ENCODE measurements around the gene CFAP99. TPM values are rescaled to one million over a fixed set of nuclear protein-coding genes. Genes with fewer than 3 reads are reported as not detected.
A peak's percentile ranks its signal among the peaks of the same experiment; 100 is the strongest.

The CFAP99 gene
- total RNA-seq, 2 donors from 2014 or later, result not detected

DNA sequence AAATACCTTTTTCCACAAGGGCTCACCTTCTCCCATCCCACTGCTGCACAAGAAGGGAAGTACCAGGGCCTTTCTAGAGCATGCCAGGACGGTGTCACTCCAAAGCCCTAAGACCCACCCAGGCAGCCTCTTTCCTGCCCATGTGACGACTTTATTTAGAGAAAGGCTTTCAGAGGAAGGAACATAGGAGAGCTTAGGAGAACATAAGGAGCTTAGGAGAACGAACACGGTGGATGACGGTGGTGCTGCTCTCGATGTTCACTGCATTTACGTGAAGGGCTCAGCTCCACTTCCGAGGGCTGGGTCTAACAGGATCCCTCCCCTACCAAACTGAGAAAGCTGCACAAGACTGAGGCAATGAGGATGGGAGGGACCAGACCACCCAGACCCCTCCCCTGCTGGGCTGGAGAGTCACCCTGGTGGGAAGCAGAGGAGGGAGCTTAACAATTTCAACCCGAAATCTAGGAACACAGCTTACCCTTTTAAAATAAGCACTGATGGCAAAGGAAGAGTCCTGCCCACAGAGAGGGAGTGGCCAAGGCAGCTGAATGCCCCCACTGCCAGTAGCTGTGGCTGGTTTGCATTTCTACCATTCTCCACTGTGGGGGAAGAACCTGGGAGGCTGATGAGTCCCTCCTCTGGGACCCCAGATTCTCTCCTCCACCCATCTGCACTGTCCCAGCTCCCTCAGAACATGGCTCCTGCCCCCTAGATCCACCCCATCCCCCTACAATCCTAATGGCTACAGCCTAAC lies 30.1 kb upstream of the CFAP99 start:
- peak overlapping the region; percentile 55 for H3K27ac Mint-ChIP-seq
- Histone ChIP-seq H3K27ac (ENCODE audit: low read depth, low read length) (no peak overlapping the region), H3K4me1 (ENCODE audit: control insufficient read depth, insufficient read depth, low read length) (no peaks in the 10 kb centered on the region), H3K36me3 (ENCODE audit: control insufficient read depth, insufficient read depth, low read length) (no peaks in the 10 kb centered on the region), H3K27me3 (ENCODE audit: control insufficient read depth, insufficient read depth, low read length, poor library complexity, severe bottlenecking) (no peaks in the 10 kb centered on the region), H3K4me3 (ENCODE audit: low read length) (no peak overlapping the region), H3K9ac (ENCODE audit: extremely low read depth, low read length, poor library complexity, severe bottlenecking) (no peak overlapping the region), H3K9me3 (ENCODE audit: control insufficient read depth, low read length) (no peaks in the 10 kb centered on the region)
- 85 to 88% methylated on average over 6 to 9 of the region's 9 CpGs for WGBS, 2 experiments (ENCODE audit: insufficient coverage in 1 of 2, insufficient read length in 1 of 2)
- DNase-seq, result no peak
- H3K36me3 Mint-ChIP-seq (ENCODE audit: low read depth), result no peaks in the 10 kb centered on the region
- peaks cover 40% of the 10 kb centered on the region for H3K4me1 Mint-ChIP-seq
- H3K27me3 Mint-ChIP-seq (ENCODE audit: insufficient read depth), result no peaks in the 10 kb centered on the region
- H3K4me3 Mint-ChIP-seq, result no peak overlapping the region
- TF ChIP-seq, protein P1, sequence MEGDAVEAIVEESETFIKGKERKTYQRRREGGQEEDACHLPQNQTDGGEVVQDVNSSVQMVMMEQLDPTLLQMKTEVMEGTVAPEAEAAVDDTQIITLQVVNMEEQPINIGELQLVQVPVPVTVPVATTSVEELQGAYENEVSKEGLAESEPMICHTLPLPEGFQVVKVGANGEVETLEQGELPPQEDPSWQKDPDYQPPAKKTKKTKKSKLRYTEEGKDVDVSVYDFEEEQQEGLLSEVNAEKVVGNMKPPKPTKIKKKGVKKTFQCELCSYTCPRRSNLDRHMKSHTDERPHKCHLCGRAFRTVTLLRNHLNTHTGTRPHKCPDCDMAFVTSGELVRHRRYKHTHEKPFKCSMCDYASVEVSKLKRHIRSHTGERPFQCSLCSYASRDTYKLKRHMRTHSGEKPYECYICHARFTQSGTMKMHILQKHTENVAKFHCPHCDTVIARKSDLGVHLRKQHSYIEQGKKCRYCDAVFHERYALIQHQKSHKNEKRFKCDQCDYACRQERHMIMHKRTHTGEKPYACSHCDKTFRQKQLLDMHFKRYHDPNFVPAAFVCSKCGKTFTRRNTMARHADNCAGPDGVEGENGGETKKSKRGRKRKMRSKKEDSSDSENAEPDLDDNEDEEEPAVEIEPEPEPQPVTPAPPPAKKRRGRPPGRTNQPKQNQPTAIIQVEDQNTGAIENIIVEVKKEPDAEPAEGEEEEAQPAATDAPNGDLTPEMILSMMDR (conservative IDR thresholded peaks at IDR 0.05), result no peak
- H3K9me3 Mint-ChIP-seq, result no peaks in the 10 kb centered on the region

DNA sequence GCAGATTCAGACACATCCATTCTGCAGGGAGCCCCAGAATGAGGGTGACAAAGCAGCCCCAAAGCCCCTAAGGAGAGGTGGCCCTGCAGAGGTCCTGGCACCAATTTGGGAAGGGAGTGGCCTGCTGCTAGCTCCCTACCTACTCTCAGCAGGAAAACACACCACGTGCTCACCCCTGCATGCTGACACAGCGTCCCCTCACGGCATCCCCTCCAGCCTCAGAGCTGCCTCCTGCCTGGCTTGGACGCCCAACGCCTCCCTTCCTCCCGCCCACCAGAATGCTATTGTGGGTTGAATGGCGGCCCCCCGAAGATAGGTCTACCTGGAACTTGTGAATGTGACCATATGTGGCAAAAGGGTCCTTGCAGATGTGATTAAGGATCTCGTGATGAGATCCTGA lies 29.1 kb upstream of the CFAP99 start:
- H3K36me3 ChIP-seq (ENCODE audit: control insufficient read depth, insufficient read depth, low read length), result no peaks in the 10 kb centered on the region

DNA sequence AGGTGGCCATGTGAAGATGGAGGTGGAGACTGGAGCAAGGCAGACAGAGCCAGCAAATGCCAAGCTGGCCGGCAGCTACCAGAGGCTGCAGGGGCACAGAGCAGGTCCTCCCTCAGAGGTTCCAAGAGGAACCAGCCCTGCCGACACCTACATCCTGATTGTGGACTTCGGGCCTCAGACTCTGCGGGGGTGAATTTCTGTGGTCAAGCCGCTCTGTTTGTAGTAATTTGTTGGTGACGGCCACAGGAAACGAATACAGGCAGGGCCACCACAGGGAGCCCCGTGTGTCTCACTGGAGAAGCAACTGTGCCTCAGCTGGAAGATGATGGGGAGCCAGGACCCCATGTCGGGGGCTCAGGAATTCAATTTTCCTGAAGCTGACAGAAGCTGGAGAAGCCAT lies 28.6 kb upstream of the CFAP99 start:
- Mint-ChIP-seq H3K27ac (no peak overlapping the region), H3K4me1 (peaks cover 40% of the 10 kb centered on the region), H3K4me3 (no peak overlapping the region), H3K27me3 (ENCODE audit: insufficient read depth) (no peaks in the 10 kb centered on the region), H3K9me3 (no peaks in the 10 kb centered on the region), H3K36me3 (ENCODE audit: low read depth) (no peaks in the 10 kb centered on the region)
- Histone ChIP-seq H3K4me1 (ENCODE audit: control insufficient read depth, insufficient read depth, low read length) (no peaks in the 10 kb centered on the region), H3K27ac (ENCODE audit: low read depth, low read length) (no peak overlapping the region), H3K36me3 (ENCODE audit: control insufficient read depth, insufficient read depth, low read length) (no peaks in the 10 kb centered on the region), H3K4me3 (ENCODE audit: low read length) (no peak overlapping the region), H3K9ac (ENCODE audit: extremely low read depth, low read length, poor library complexity, severe bottlenecking) (no peak overlapping the region), H3K27me3 (ENCODE audit: control insufficient read depth, insufficient read depth, low read length, poor library complexity, severe bottlenecking) (no peaks in the 10 kb centered on the region), H3K9me3 (ENCODE audit: control insufficient read depth, low read length) (no peaks in the 10 kb centered on the region)
- WGBS, 2 experiments (ENCODE audit: insufficient coverage in 1 of 2, insufficient read length in 1 of 2), result 58 to 82% methylated on average over 9 of the region's 9 CpGs
- peak; percentile 71 for DNase-seq
- TF ChIP-seq, protein P1 (conservative IDR thresholded peaks at IDR 0.05), result no peak

More for the DNA sequence above, 29.1 kb upstream of the CFAP99 start:
- DNase-seq, result no peak
- no peak overlapping the region for H3K4me3 Mint-ChIP-seq
- 62 to 76% methylated on average over 4 to 9 of the region's 9 CpGs for WGBS, 2 experiments (ENCODE audit: insufficient coverage in 1 of 2, insufficient read length in 1 of 2)
- Histone ChIP-seq H3K9ac (ENCODE audit: extremely low read depth, low read length, poor library complexity, severe bottlenecking) (no peak overlapping the region), H3K27ac (ENCODE audit: low read depth, low read length) (no peak overlapping the region), H3K4me3 (ENCODE audit: low read length) (no peak overlapping the region), H3K9me3 (ENCODE audit: control insufficient read depth, low read length) (no peaks in the 10 kb centered on the region), H3K4me1 (ENCODE audit: control insufficient read depth, insufficient read depth, low read length) (no peaks in the 10 kb centered on the region), H3K27me3 (ENCODE audit: control insufficient read depth, insufficient read depth, low read length, poor library complexity, severe bottlenecking) (no peaks in the 10 kb centered on the region)
- H3K36me3 Mint-ChIP-seq (ENCODE audit: low read depth), result no peaks in the 10 kb centered on the region
- TF ChIP-seq, protein P1 (conservative IDR thresholded peaks at IDR 0.05), result no peak
- no peaks in the 10 kb centered on the region for H3K9me3 Mint-ChIP-seq
- H3K4me1 Mint-ChIP-seq, result peaks cover 40% of the 10 kb centered on the region
- no peaks in the 10 kb centered on the region for H3K27me3 Mint-ChIP-seq (ENCODE audit: insufficient read depth)
- no peak overlapping the region for H3K27ac Mint-ChIP-seq
